ENCODE results near the gene ELK3.

The ELK3 gene

GRCh38 chr12:96193725-96194575 is at the start of gene ELK3:
Gene ELK3, plus strand, starts transcription at chr12:96194375.
- in situ Hi-C loops (cut with MboI; ENCODE audit: low sequenced_read_pairs) = no loop called here

GRCh38 chr12:96146747-96147146 is 47.4 kb upstream of the ELK3 start:
- in situ Hi-C loops (cut with MboI; ENCODE audit: low sequenced_read_pairs) = no loop called here

GRCh38 chr12:96150442-96150841 is 43.7 kb upstream of the ELK3 start:
- in situ Hi-C loops (cut with MboI; ENCODE audit: low sequenced_read_pairs) = no loop called here

GRCh38 chr12:96152164-96152563 is 42.0 kb upstream of the ELK3 start:
- in situ Hi-C loops (cut with MboI; ENCODE audit: low sequenced_read_pairs) = no loop called here

GRCh38 chr12:96153131-96153725 is 40.9 kb upstream of the ELK3 start:
- in situ Hi-C loops (cut with MboI; ENCODE audit: low sequenced_read_pairs) = no loop called here

- in situ Hi-C loops (cut with MboI; ENCODE audit: low sequenced_read_pairs) = no loop called here
These were observed 39.0 kb upstream of the ELK3 start for GRCh38 chr12:96155181-96155580.

GRCh38 chr12:96155781-96156180 is 38.4 kb upstream of the ELK3 start:
- in situ Hi-C loops (cut with MboI; ENCODE audit: low sequenced_read_pairs) = no loop called here

GRCh38 chr12:96156211-96156610 is 38.0 kb upstream of the ELK3 start:
- in situ Hi-C loops (cut with MboI; ENCODE audit: low sequenced_read_pairs) = no loop called here

- in situ Hi-C loops (cut with MboI; ENCODE audit: low sequenced_read_pairs) = no loop called here
These were observed 36.7 kb upstream of the ELK3 start for GRCh38 chr12:96157427-96157826.

GRCh38 chr12:96164951-96165811 is 29.0 kb upstream of the ELK3 start:
- in situ Hi-C loops (cut with MboI; ENCODE audit: low sequenced_read_pairs) = no loop called here

GRCh38 chr12:96166765-96167164 is 27.4 kb upstream of the ELK3 start:
- in situ Hi-C loops (cut with MboI; ENCODE audit: low sequenced_read_pairs) = no loop called here

GRCh38 chr12:96167492-96167891 is 26.7 kb upstream of the ELK3 start:
- in situ Hi-C loops (cut with MboI; ENCODE audit: low sequenced_read_pairs) = no loop called here

- in situ Hi-C loops (cut with MboI; ENCODE audit: low sequenced_read_pairs) = no loop called here
These were observed 23.8 kb upstream of the ELK3 start for GRCh38 chr12:96170328-96170727.

- in situ Hi-C loops (cut with MboI; ENCODE audit: low sequenced_read_pairs) = no loop called here
These were observed 23.4 kb upstream of the ELK3 start for GRCh38 chr12:96170762-96171161.

GRCh38 chr12:96171905-96172304 is 22.3 kb upstream of the ELK3 start:
- in situ Hi-C loops (cut with MboI; ENCODE audit: low sequenced_read_pairs) = no loop called here

GRCh38 chr12:96172981-96173380 is 21.2 kb upstream of the ELK3 start:
- in situ Hi-C loops (cut with MboI; ENCODE audit: low sequenced_read_pairs) = no loop called here

- in situ Hi-C loops (cut with MboI; ENCODE audit: low sequenced_read_pairs) = no loop called here
These were observed 17.6 kb upstream of the ELK3 start for GRCh38 chr12:96176575-96176974.

GRCh38 chr12:96177013-96177412 is 17.2 kb upstream of the ELK3 start:
- in situ Hi-C loops (cut with MboI; ENCODE audit: low sequenced_read_pairs) = no loop called here

- in situ Hi-C loops (cut with MboI; ENCODE audit: low sequenced_read_pairs) = no loop called here
These were observed 10.3 kb upstream of the ELK3 start for GRCh38 chr12:96183734-96184370.

GRCh38 chr12:96185914-96186313 is 8.3 kb upstream of the ELK3 start:
- in situ Hi-C loops (cut with MboI; ENCODE audit: low sequenced_read_pairs) = no loop called here

Measured in HL-60/S4 treated with retinoic acid at 250 ng/mL for 4 days and 3 days (cell line).